Prostate gland (tissue), 2 donors: ENCODE measurements around the gene FSIP1.

Source experiments
- CTCF ChIP-seq, 4 experiments: fragments of 200-600 bp in 2 of 4; fragments of 450-650 bp in 2 of 4; sonication (generic) in 2 of 4; IDR thresholded peaks; 1 replicate in 3 of 4; 2 replicates in 1 of 4; pipeline ENCODE4 v1.5.1; 2016 to 2019; ENCODE audit warnings: antibody characterized with exemption in 4 of 4, mild to moderate bottlenecking in 2 of 4, moderate library complexity in 2 of 4
- POLR2AphosphoS5 ChIP-seq: sonication (generic); formaldehyde crosslinking; IDR thresholded peaks from one replicate; pipeline ENCODE4 v1.6.1; 2017; ENCODE audit warnings: antibody characterized with exemption

DNA sequence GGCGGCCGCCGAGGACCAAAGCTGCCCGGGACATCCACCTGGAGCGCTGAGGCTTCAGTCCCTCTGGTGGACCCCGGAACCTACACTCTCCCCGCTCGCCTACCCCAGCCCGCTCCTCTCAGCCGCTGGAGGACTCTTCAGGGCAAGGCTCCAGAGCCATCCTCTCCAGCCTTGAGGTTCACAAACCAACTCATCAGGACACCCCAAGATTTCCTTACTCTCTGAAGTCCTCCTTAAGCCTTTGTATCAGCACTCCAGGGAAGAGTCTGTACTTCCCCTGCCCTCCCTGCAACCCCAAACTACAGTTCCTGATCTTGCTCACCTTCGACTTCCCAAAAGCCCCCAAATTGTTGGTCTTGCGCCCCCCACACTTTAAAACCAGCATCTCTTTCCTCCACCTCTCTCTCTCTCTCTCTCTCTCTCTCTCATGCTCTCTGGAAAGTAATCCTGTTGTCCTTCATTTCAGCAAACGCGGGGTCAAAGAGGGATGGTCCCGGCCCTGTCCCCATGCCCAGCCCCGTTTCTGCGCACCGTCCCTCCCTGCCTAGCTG is 201.3 kb downstream of the FSIP1 start:
- TF ChIP-seq CTCF (IDR thresholded peaks at IDR 0.05) = no peak
- TF ChIP-seq POLR2AphosphoS5 = no peak
